Muscle of back (tissue), 11 donors: ENCODE results near the gene EPS8L3. TPM values are rescaled to one million over a fixed set of nuclear protein-coding genes. Genes with fewer than 3 reads are reported as not detected.
"Not testable (repeated sequence)": the region's sequence is repeated elsewhere in the genome, so short reads cannot be mapped to it uniquely, and the experiment has no call there.

Experiments
- DNase-seq, 3 donors: peaks; one replicate each; pipeline versions ENCODE4 v3.0.0 to v3.0.0-alpha.2; 2013
- polyA plus RNA-seq, 10 donors: library from polyadenylated mRNA; unstranded; fragments of 120-200 nt; gene quantifications; one replicate each; pipeline ENCODE4 v1.2.1, GENCODE V29; 2013; ENCODE audit not compliant: insufficient read length in 10 of 10

Gene EPS8L3
- polyA plus RNA-seq, 10 donors, result 0.19 TPM; not detected in 9

- DNase-seq, result no peak
Observed at GRCh38 chr1:109765896-109766615, 2.3 kb upstream of the EPS8L3 start.

DNA sequence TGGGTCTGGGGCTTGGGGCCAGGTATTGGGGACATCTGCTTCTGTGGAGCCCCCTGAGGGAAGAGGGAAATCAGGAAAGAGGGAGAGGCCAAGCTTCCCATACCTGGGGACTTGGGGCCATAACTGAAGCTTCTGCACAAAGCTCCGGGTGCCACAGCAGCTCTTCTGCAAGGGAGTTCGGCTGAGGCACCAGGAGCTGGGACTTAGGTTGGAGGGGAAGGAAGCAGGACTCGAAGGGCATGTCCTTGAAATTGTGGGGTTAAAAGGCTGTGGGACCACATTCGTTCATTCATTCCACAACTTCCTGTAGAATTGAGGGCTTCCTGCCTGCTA is 1.7 kb upstream of the EPS8L3 start:
- no peak for DNase-seq

- no peak for DNase-seq
Observed at GRCh38 chr1:109764561-109765482, 1.1 kb upstream of the EPS8L3 start.

DNA sequence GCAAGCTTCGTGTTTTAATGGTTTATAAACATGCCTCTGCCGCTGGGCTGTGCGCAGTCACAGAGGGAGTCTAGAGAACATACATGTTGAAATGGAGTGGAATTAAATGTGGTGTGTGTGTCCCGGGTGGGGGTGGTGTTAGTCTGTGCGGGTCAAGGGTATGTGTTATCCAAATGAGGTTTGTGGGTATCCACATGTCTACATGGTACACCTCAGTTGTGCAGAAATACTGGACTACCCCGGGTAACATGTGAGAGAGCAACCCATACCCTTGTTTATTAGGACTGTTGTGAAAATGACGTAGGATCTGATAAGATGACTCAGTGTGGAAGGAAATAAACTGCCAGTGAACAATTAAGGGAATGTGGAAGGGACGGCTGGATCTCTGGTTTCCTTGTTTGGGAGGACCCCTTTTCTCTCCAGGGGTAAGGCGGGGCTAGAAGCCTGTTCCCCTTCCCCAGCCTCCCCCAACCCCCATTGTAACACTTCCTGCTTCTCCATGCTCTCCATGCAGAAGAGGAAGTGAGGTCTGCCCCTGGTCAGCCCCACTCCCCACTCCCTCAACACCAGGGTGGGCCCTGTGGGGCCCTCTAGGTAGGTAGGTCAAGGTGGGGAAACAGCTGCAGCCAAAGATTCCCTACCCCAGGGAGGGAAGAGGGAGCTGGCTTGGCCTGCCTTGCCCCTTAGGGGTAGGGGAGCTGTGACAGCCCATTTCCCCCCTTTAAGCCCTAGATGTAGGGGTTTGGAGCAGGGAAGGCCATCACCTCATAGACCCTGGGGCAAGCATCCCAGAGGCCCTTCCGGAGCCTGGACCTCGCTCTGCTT is 690 bp downstream of the EPS8L3 start:
- no peak for DNase-seq

- DNase-seq, result no peak
Observed at GRCh38 chr1:109762039-109762585, 1.6 kb downstream of the EPS8L3 start.

- peak in 1 of 3 donors; percentile 30 for DNase-seq
Observed at GRCh38 chr1:109761227-109762038, 2.3 kb downstream of the EPS8L3 start.

- DNase-seq, result no peak
Observed at GRCh38 chr1:109760581-109761226, 3.0 kb downstream of the EPS8L3 start.

- DNase-seq, result no peak
Observed at GRCh38 chr1:109759513-109760334, 4.0 kb downstream of the EPS8L3 start.

DNA sequence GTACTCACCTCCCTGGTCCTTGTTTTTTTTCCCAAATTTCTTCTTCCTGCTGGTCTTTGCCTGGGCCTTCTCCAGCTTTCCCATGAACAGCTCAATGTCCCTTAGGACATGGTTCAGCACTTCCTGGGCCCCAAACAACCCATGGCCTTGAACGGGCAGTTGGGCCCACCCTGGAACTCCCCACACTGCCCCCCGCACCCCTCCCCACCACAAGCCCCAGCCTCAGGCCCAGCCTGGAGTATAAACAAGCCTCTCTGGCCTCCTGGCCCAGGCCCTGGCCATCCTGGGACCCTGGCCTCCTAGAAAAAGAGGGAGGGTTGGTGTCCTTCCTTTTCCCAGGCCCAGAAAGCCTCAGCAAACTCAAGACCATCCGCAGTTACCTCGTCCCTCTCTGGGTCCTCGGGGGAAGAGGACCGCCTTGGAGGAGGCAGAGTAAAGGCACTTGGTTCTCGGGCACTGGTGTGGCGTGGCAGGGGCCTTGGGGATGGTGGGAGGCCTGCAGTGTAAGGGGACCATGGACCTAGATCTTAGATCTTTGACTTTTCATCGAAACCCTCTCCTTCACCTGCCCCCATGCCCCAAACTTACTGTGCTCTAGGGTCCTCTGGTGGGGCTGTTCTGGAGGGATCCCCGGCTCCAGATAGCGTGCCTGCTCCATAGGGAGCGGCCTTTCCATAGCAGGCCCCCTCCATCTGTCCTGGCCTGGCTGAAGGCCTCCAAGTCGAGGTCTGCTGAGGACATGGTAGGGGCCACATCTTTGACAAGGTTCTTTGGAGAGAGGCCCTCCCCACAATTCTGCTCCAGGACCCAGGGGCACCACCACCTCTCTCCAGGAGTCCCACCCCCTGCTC is 5.6 kb downstream of the EPS8L3 start:
- DNase-seq, result no peak

- DNase-seq, result no peak
Observed at GRCh38 chr1:109756848-109757521, 6.7 kb downstream of the EPS8L3 start.

- DNase-seq, result not testable (repeated sequence)
Observed at GRCh38 chr1:109756325-109756724, 7.4 kb downstream of the EPS8L3 start.

DNA sequence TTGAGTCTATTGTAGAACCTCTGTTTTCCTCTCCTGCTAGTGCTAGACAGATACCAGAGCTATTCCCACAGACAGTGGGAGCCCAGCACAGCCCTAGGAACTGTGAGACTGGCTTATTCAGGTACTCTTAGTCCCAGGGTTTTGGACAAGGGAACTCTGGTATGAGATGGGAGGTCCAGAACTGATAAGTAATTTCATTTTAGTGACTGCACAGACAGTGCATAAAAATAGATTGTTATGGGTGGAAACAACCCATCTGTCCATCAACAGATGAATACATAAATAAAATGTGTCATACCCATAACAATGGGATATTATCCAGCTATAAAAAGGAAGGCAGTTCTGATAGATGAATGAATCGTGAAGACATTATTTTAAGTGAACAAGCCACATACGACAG is 9.0 kb downstream of the EPS8L3 start:
- no peak for DNase-seq

DNA sequence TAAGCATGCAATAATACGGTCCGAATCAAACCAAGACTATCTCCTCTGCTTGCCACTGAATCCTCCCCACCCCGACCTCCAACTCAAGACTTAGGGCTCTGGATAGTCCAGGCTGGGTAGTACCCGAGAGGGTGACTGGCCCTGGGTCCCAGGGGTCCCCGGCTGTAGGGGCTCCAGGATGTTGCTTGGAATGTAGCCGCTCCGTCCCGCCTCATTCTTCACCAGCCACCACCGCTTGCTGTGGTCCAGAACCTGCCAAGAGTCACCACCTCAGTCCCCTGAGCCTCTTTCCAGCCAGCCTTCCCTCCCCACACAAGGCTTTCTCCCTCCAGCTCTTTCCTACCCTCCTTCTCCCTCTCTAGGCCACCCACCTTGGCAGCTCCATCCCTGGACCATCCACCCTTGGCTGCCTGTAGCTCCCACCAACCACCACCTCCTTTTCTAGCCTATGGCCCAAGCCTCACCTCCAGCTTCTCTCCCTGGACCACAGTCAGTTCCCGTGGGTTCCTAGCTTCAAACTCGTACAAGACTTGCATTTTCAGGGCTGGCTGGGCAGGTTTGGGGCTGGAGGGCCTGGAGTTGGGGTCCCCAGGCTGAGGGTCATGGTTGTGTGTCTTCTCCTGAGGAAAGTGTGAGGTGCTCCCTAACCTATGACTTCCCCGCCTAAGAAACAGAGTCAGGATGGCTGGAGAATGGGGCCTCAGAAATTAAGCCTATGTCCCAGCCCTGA is 12.0 kb downstream of the EPS8L3 start:
- DNase-seq, result no peak

DNA sequence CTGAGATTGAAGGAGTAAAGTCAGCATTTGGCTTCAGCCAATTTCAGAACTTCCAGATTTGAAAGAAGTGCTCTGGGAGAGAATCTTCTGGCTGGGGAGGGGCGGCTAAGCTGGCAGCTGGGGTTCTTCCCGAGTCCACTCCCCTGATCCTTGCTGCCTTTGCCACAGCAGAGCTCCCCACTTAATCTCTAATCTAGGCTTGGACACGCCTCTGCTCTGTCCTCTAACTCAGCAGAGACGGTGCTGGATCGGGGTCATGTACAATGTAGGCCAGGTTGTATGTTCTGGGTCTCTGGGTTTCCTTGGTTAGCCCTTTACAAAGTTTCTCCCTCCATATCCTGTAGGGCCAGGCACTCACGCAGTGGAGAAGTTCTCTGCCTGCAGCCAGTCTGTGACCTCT is 12.8 kb downstream of the EPS8L3 start:
- no peak for DNase-seq

GRCh38 chr1:109750241-109750882 is 13.4 kb downstream of the EPS8L3 start:
- DNase-seq, result no peak

DNA sequence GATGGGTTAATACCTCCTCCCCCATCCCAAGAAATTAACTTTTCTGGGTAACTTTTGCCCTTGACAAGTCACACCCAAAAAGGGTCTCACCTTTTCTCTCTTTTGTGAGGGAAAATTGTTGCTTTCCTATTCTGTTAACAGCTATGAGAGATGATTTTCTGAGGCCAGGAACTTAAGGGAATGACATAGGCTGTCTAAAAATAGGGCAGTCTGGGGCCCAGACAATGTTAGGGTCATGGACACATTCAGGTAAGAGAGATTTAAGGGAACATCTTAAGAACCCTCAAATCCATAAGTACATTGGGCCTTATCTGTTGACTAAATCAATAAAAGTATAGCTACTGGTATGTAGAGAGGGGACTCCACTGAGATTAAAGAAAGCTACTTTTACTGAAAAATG is 14.5 kb downstream of the EPS8L3 start:
- DNase-seq, result no peak

DNA sequence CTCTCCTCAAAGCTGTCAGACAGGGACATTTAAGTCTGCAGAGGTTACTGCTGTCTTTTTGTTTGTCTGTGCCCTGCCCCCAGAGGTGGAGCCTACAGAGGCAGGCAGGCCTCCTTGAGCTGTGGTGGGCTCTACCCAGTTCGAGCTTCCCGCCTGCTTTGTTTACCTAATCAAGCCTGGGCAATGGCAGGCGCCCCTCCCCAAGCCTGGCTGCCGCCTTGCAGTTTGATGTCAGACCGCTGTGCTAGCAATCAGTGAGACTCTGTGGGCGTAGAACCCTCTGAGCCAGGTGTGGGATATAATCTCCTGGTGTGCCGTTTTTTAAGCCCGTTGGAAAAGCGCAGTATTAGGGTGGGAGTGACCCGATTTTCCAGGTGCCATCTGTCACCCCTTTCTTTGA is 15.4 kb downstream of the EPS8L3 start:
- not testable (repeated sequence) for DNase-seq
